ENCODE results near the gene CD3G.

GRCh38 chr11:118349475-118349874, 5.3 kb downstream of the CD3G start:
- TF ChIP-seq, protein P1, sequence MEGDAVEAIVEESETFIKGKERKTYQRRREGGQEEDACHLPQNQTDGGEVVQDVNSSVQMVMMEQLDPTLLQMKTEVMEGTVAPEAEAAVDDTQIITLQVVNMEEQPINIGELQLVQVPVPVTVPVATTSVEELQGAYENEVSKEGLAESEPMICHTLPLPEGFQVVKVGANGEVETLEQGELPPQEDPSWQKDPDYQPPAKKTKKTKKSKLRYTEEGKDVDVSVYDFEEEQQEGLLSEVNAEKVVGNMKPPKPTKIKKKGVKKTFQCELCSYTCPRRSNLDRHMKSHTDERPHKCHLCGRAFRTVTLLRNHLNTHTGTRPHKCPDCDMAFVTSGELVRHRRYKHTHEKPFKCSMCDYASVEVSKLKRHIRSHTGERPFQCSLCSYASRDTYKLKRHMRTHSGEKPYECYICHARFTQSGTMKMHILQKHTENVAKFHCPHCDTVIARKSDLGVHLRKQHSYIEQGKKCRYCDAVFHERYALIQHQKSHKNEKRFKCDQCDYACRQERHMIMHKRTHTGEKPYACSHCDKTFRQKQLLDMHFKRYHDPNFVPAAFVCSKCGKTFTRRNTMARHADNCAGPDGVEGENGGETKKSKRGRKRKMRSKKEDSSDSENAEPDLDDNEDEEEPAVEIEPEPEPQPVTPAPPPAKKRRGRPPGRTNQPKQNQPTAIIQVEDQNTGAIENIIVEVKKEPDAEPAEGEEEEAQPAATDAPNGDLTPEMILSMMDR (conservative IDR thresholded peaks at IDR 0.05; ENCODE audit: low read depth, low read length): no peak
- no peak for TF ChIP-seq RAD21 (IDR thresholded peaks at IDR 0.05; ENCODE audit: low read length)
- TF ChIP-seq FOS (IDR thresholded peaks at IDR 0.05; ENCODE audit: low read depth, low read length): no peak
- no peak for TF ChIP-seq CEBPB (IDR thresholded peaks at IDR 0.05; ENCODE audit: low read depth, low read length)
- no peak for TF ChIP-seq BHLHE40 (IDR thresholded peaks at IDR 0.05; ENCODE audit: low read depth, low read length)
- TF ChIP-seq, protein P2, sequence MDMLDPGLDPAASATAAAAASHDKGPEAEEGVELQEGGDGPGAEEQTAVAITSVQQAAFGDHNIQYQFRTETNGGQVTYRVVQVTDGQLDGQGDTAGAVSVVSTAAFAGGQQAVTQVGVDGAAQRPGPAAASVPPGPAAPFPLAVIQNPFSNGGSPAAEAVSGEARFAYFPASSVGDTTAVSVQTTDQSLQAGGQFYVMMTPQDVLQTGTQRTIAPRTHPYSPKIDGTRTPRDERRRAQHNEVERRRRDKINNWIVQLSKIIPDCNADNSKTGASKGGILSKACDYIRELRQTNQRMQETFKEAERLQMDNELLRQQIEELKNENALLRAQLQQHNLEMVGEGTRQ (IDR thresholded peaks at IDR 0.05; ENCODE audit: low read depth, low read length): no peak
- no peak for TF ChIP-seq POLR2A (IDR thresholded peaks at IDR 0.05; ENCODE audit: low read depth, low read length)
- TF ChIP-seq CHD1 (IDR thresholded peaks at IDR 0.05; ENCODE audit: low read depth, low read length): no peak
- TF ChIP-seq MAFK (IDR thresholded peaks at IDR 0.05; ENCODE audit: low read depth, low read length): no peak
- no peak for TF ChIP-seq SMC3 (IDR thresholded peaks at IDR 0.05; ENCODE audit: low read depth, low read length)
- TF ChIP-seq MXI1 (IDR thresholded peaks at IDR 0.05; ENCODE audit: borderline replicate concordance, low read depth, low read length): no peak
- no peak for TF ChIP-seq RFX5 (IDR thresholded peaks at IDR 0.05; ENCODE audit: low read depth, low read length)
- TF ChIP-seq MAZ (IDR thresholded peaks at IDR 0.05; ENCODE audit: borderline replicate concordance, low read depth, low read length): no peak

All from IMR-90 (cell line).